GM12891 (cell line): Measurements from ENCODE around the gene RNF125. TPM values are rescaled to one million over a fixed set of nuclear protein-coding genes. Genes with fewer than 3 reads are reported as not detected.

Experiments
- DNase-seq: peaks from one replicate; pipeline ENCODE4 v3.0.0; 2011; ENCODE audit warnings: low spot score; ENCODE audit not compliant: insufficient read length
- FAIRE-seq: peaks from 2 replicates; lab custom pipeline; 2011; peaks lifted over from hg19 to GRCh38; lab: Jason Lieb, UNC
- PAX5 ChIP-seq: IDR thresholded peaks from 2 replicates; pipeline ENCODE4 v1.6.1; 2011; ENCODE audit warnings: low read length, moderate library complexity, mild to moderate bottlenecking; ENCODE audit not compliant: insufficient read depth, severe bottlenecking
- POLR2A ChIP-seq: IDR thresholded peaks from 2 replicates; pipeline ENCODE4 v1.6.1; 2011; ENCODE audit warnings: low read depth, low read length, control low read depth
- POLR2AphosphoS5 ChIP-seq: IDR thresholded peaks from 2 replicates; pipeline ENCODE4 v1.6.1; 2011; ENCODE audit warnings: low read depth, low read length, control low read depth
- POU2F2 ChIP-seq: IDR thresholded peaks from 2 replicates; pipeline ENCODE4 v1.6.1; 2011; ENCODE audit warnings: low read depth, mild to moderate bottlenecking, control low read depth, low read length, moderate library complexity
- SPI1 ChIP-seq: IDR thresholded peaks from 2 replicates; pipeline ENCODE4 v1.6.1; 2011; ENCODE audit warnings: low read depth, low read length, control low read depth
- TAF1 ChIP-seq: IDR thresholded peaks from 2 replicates; pipeline ENCODE4 v1.6.1; 2011; ENCODE audit warnings: low read depth, low read length, control low read depth
- polyA plus RNA-seq: library from polyadenylated mRNA; unstranded; fragments of >200 nt; gene quantifications from one replicate; pipeline ENCODE4 v1.2.1, GENCODE V29; 2012; ENCODE audit warnings: low read depth, missing spikeins, inconsistent platforms; ENCODE audit not compliant: missing spikeins

The RNF125 gene
- 1.5 TPM for polyA plus RNA-seq

DNA sequence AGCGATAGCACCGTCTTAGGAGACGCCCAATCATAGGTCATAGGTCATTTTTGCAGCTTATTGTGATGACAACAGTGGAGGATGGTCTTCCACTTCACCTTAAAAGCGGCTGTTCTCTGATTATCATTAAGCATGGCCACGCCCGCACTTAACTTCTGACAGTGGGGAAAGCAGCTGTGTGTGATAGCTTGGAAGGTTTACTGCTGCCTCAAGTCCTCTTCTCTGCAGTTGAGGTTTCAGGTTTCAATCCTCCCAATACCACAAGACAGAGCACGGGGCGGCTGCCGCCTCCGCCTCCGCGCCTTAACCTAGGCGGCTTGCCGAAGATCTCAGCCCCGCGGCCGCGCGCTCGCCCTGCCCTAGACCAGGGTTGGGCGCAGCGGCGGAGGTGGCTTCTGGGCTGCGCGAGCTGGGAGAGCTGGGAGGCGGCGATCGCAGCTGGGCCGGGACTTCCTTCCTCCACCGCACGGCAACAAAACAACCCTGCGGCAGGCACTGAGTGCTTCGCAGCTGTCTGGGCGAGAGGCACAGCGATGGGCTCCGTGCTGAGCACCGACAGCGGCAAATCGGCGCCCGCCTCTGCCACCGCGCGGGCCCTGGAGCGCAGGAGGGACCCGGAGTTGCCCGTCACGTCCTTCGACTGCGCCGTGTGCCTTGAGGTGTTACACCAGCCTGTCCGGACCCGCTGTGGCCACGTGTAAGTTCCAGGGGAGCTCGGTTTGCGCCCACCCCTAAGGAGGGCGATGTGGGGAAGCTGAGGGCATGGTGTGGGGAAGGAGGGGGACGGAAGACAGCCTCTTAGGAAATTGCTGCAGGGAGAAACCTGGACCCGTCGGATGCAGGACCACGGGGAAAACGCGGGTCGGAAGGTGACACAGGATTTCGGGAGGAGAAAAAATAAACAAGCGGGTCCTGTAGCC lies at the start of gene RNF125:
RNF125 (plus strand) TSS at position 495 of the 920 bp plus-strand sequence; CDS start at position 534, 39 bp downstream.
- peak; percentile 52; the same call in 1 of the 2 replicates for TF ChIP-seq POLR2A
- TF ChIP-seq POU2F2: no peak
- TF ChIP-seq SPI1: peak; percentile 44
- TF ChIP-seq PAX5: no peak
- peak; percentile 71 for TF ChIP-seq TAF1
- peak; percentile 79 for DNase-seq
- peak; percentile 97 for FAIRE-seq

DNA sequence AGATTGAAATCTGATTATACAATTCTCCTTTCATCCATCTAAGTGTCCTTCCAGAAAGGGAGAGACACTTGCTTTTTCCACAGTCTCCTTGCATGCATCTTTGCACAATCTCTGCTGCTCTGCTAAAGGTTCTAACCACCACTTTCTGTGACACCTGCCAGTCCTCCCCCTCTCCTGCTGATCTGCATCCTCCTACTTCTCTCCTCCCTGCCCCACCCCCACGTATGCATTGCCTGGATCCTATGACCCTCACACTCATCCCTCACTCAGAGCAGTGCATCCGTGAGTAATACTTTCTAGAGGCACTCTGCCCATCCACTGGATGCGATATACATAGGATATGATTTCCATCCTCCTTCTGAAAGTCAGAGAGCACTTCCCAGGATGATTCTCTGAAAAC lies 48.0 kb upstream of the RNF125 start:
- no peak for FAIRE-seq
- TF ChIP-seq POLR2A: no peak
- no peak for TF ChIP-seq SPI1
- no peak for TF ChIP-seq PAX5
- no peak for TF ChIP-seq TAF1
- TF ChIP-seq POU2F2: no peak
- TF ChIP-seq POLR2AphosphoS5: no peak
- no peak for DNase-seq

DNA sequence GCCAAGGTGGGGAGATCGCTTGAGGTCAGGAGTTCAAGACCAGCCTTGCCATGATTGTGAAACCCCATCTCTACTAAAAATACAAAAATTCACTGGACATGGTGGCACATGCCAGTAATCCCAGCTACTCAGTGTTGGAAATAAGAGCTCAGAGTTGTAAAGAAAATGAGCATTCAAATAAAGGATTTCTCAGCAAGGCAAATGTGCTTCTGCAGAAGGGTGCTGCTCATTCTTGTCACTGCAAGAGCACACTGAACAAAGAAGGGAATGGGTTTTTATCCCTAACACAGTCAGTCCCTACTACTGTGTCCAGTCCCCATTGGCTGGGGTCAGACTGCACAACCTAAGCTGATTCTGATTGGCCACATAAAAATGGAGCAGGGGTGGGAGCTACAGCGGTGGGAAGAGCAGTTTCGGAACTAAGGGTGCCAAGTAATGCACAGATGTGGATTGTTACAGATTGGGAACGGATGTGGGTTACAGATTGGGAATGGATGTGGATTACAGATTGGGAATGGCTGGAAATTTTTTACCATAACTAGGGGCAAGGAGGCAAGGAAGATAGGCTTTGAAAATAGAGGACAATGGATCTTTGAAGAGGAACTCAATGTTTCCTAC lies 44.6 kb upstream of the RNF125 start:
- FAIRE-seq (no peak), DNase-seq (no peak)
- TF ChIP-seq POLR2A (no peak), PAX5 (no peak), SPI1 (no peak), TAF1 (no peak), POLR2AphosphoS5 (no peak), POU2F2 (no peak)

DNA sequence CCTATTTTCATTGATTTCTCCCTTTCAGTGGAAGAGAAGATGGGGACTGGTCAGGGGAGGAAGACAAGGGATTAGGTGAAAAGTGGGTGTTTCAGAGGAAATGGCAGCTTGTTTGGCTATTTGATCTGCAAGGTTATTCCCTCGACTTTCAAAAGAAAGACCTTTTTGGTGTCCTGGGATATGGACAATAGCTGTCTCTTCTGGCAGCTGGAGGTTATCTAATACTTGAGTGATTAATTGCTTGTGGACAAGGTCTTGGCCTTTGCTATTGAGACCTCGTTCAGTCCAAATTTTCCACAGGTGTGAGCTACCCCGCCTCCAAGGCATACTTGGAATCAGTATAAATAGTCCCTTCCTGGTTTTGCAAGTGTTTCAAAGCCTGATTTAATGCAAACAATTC lies 42.4 kb upstream of the RNF125 start:
- no peak for DNase-seq
- no peak for FAIRE-seq
- TF ChIP-seq POU2F2 (no peak), SPI1 (no peak), POLR2AphosphoS5 (no peak)

DNA sequence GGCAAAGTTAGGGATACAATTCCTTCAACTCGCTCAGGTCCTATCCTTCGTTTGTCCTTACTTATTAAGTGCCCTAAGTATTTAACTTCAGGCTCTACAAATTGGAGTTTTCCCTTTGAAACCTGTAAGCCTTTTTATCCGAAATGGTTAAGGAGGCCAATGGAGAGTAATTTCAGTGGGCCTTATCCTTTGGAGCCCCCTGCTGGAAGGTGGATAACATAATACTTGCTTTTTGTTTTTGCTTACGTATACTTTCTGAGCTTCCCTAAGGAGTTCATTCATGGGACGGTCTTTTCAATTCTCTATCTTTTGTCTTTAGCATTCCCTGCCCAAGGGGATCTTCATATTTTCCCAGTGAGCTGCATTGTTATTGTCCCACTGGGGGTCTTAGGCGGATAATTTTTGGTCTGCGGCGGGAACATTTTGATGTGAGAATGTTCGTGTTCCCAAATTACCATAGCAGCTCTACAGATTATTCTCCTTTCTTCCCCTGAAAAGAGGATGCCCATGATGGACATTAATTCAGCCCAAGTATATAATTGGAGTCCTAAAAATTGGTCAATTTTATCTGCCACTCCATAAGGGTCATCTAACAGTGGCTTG lies 41.3 kb upstream of the RNF125 start:
- DNase-seq: no peak
- no peak for TF ChIP-seq TAF1
- TF ChIP-seq POU2F2: no peak
- no peak for TF ChIP-seq PAX5
- no peak for TF ChIP-seq SPI1
- TF ChIP-seq POLR2AphosphoS5: no peak
- no peak for TF ChIP-seq POLR2A
- no peak for FAIRE-seq

DNA sequence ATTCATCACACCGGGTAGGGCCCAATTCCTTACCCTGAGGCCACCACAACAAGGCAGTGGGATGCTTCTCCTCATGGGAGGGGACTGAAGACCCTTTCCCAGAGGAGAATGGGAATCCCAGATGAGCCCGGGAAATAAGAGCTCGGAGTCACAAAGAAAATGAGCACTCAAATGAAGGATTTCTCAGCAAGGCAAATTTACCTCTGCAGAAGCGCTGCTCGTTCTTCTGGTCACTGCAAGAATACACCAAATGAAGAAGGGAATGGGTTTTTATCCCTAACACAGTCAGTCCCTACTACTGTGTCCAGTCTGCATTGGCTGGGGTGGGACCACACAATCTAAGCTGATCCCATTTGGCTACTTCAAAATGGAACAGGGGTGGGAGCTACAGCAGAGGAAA lies 40.0 kb upstream of the RNF125 start:
- FAIRE-seq (no peak), DNase-seq (no peak)
- TF ChIP-seq POLR2AphosphoS5 (no peak), POU2F2 (no peak), POLR2A (no peak), PAX5 (no peak), SPI1 (no peak), TAF1 (no peak)

DNA sequence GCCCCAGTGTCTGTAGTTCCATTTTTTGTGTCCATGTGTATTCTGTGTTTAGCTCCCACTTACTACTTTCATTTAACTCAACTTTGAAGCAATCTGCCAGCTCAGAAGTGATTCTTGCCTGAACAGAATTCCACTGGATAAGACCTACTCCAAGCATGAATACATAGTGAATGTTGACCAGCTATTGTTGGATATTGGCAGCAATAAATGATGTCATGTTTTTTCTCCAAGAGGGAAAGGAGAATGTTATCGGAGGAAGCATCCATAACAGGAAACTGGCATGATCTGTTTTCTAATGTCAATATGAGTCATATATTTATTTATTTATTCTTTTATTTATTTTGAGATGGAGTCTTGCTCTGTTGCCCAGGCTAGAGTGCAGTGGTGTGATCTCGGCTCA lies 38.9 kb upstream of the RNF125 start:
- FAIRE-seq (no peak), DNase-seq (no peak)
- no peak for TF ChIP-seq POLR2A
- TF ChIP-seq PAX5: no peak
- no peak for TF ChIP-seq POU2F2
- no peak for TF ChIP-seq SPI1
- TF ChIP-seq POLR2AphosphoS5: no peak
- TF ChIP-seq TAF1: no peak

DNA sequence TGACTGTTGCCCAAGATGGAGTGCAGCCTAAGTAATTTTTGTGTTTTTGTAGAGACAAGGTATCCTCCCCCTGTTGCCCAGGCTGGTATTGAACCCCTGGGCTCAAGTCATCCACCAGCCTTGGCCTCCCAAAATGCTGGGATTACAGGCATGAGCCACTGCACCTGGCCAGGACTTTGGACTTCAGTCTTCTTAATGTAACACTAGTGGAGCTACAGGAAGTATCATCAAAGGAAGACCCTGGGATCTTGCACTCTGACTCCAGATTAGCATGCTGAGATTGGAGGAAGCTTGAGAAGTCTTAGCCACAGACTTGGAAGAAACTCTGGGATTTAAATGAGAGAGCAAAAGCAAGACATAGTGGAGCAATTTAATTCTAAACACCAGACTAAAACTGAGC lies 37.8 kb upstream of the RNF125 start:
- no peak for FAIRE-seq
- DNase-seq: no peak
- TF ChIP-seq POU2F2: no peak
- no peak for TF ChIP-seq POLR2AphosphoS5
- TF ChIP-seq POLR2A: no peak
- TF ChIP-seq TAF1: no peak
- TF ChIP-seq SPI1: no peak
- TF ChIP-seq PAX5: no peak

DNA sequence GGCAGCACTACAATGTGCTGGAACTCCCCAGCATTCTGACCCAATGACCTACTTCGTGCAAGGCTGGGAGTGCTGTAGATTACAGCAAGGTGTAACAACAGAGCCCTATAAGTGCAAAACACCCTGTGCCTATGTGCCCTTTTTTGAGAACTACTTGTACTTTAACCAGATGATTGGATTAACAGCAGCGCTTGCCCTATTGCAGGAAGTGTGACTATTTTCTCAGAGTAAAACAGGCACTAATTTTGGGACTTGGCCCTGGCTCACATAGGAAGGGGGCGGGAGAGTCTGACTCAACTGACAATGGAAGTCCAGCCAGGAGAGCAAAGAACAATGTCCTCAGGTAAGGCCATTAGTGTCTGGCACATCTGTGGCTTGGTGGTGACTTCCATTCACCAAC lies 35.6 kb upstream of the RNF125 start:
- no peak for FAIRE-seq
- no peak for TF ChIP-seq POLR2A
- no peak for TF ChIP-seq POLR2AphosphoS5
- no peak for TF ChIP-seq SPI1
- no peak for TF ChIP-seq PAX5
- no peak for TF ChIP-seq TAF1
- no peak for TF ChIP-seq POU2F2
- DNase-seq: no peak

DNA sequence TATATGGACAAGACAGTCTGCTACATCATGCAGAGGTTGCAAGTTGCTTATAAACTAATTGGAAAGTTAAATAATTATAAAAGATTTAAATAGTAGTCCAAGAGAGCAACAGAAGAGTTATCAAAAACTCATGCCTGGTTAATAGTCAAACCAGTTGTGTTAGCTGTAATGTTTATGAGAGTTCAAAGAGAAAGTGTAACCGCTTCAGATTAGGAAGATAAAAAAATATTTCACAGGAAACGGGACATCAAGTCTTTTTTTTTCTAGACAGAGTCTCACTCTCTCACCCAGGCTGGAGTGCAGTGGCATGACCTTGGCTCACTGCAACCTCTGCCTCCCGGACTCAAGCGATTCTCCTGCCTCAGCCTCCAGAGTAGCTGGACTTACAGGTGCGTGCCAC lies 34.6 kb upstream of the RNF125 start:
- TF ChIP-seq PAX5 (no peak), SPI1 (no peak), POLR2A (no peak), POU2F2 (no peak), POLR2AphosphoS5 (no peak), TAF1 (no peak)
- no peak for FAIRE-seq

More for the DNA sequence above, 34.6 kb upstream of the RNF125 start:
- no peak for DNase-seq
